ENCODE results near the gene FAM107B.

The FAM107B gene

GRCh38 chr10:14526326-14526725 lies 248.4 kb downstream of the FAM107B start:
- DNase-seq, result no peak

- DNase-seq, result no peak
Measured at GRCh38 chr10:14524691-14525324, 249.9 kb downstream of the FAM107B start.

- DNase-seq, result no peak
Measured at GRCh38 chr10:14523286-14523685, 251.4 kb downstream of the FAM107B start.

- no peak for DNase-seq
Measured at GRCh38 chr10:14519785-14520184, 254.9 kb downstream of the FAM107B start.

GRCh38 chr10:14518149-14518548 lies 256.5 kb downstream of the FAM107B start:
- no peak for DNase-seq

- DNase-seq, result no peak
Measured at GRCh38 chr10:14513123-14513522, 261.6 kb downstream of the FAM107B start.

GRCh38 chr10:14510346-14510745 lies 264.4 kb downstream of the FAM107B start:
- no peak for DNase-seq

GRCh38 chr10:14508725-14509124 lies 266.0 kb downstream of the FAM107B start:
- no peak for DNase-seq

- no peak for DNase-seq
Measured at GRCh38 chr10:14507781-14508180, 266.9 kb downstream of the FAM107B start.

- peak; percentile 34 for DNase-seq
Measured at GRCh38 chr10:14507176-14507575, 267.5 kb downstream of the FAM107B start.

- DNase-seq, result no peak
Measured at GRCh38 chr10:14502431-14502830, 272.3 kb downstream of the FAM107B start.

GRCh38 chr10:14500172-14500765 lies 274.4 kb downstream of the FAM107B start:
- DNase-seq, result no peak

- no peak for DNase-seq
Measured at GRCh38 chr10:14499601-14499904, 275.1 kb downstream of the FAM107B start.

GRCh38 chr10:14498326-14498725 lies 276.4 kb downstream of the FAM107B start:
- no peak for DNase-seq

- DNase-seq, result no peak
Measured at GRCh38 chr10:14491811-14492210, 282.9 kb downstream of the FAM107B start.

GRCh38 chr10:14489522-14490177 lies 285.0 kb downstream of the FAM107B start:
- no peak for DNase-seq

GRCh38 chr10:14487488-14487883 lies 287.2 kb downstream of the FAM107B start:
- DNase-seq, result no peak

- DNase-seq, result peak; percentile 55
Measured at GRCh38 chr10:14486777-14487487, 287.8 kb downstream of the FAM107B start.

GRCh38 chr10:14485986-14486385 lies 288.7 kb downstream of the FAM107B start:
- no peak for DNase-seq

GRCh38 chr10:14483417-14483816 lies 291.3 kb downstream of the FAM107B start:
- DNase-seq, result no peak

GRCh38 chr10:14481752-14482151 lies 292.9 kb downstream of the FAM107B start:
- no peak for DNase-seq

- DNase-seq, result no peak
Measured at GRCh38 chr10:14481014-14481413, 293.7 kb downstream of the FAM107B start.

- DNase-seq, result peak; percentile 53
Measured at GRCh38 chr10:14478604-14479003, 296.1 kb downstream of the FAM107B start.

- DNase-seq, result no peak
Measured at GRCh38 chr10:14478201-14478600, 296.5 kb downstream of the FAM107B start.
